Measurements from ENCODE around the gene TMIGD2. TPM values are rescaled to one million over a fixed set of nuclear protein-coding genes. Genes with fewer than 3 reads are reported as not detected.
"Not testable (repeated sequence)": the region's sequence is repeated elsewhere in the genome, so short reads cannot be mapped to it uniquely, and the experiment has no call there.

Gene TMIGD2
- polyA plus RNA-seq, 3 donors from 2014 or later: 85.3 to 116 (median 86.1) TPM

DNA sequence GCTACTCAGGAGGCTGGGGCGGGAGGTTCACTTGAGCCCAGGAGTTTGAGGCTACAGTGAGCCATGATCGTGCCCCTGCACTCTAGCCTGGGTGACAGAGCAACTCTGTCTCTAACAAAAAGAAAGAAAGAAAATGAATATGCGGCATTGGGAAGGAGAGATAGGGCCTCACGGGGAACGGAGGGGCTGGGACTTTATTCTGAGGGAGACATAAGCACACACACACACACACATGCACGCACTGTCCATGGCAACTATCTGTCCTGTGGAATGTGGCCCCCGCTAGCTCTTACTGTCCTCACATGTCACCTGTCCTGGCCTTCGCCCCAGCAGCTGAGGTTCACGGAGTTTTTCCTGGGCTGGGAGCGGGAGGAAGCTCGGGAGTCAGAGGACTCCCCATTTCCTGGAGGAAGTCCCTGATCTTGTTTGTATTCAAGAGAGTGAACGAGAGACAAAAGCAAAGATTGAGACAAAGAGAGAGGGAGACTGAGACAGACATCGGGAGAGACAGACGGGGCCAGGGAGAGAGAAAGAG lies 35.8 kb upstream of the TMIGD2 start:
- Mint-ChIP-seq H3K4me3 (peak overlapping the region; percentile 80 to 96 (median 90)), H3K27me3 (ENCODE audit: low read depth in 3 of 3) (peaks cover 4 to 9% (median 9%) of the 10 kb centered on the region in 3 donors), H3K4me1 (peaks cover 22 to 29% of the 10 kb centered on the region in 2 donors), H3K27ac (peak overlapping the region; percentile 84 to 91 (median 90)), H3K9me3 (no peaks in the 10 kb centered on the region), H3K36me3 (peaks cover 0 to 5% (median 0%) of the 10 kb centered on the region in 3 donors)
- DNase-seq: no peak

DNA sequence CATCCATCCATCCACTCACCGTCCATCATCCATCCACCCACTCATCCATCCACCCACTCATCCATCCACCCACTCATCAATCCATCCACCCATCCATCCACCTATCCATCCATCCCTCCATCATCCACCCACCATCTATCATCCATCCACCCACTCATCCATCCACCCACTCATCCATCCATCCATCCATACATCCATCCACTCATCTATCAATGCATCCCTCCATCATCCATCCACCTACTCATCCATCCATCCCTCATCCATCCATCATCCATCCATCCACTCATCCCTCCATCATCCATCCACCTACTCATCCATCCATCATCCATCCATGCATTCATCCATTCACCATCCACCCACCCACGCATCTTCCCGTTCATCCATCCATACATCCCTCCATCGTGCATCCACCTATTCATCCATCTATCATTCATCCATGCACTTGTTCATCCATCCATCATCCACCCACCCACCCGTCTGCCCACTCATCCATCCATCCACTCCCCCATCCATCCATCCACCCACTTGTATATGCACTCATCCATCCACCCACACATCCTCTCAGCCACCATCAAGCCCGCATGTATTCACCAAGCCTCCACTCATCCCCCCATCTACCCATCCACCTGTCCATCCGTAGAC lies 32.9 kb upstream of the TMIGD2 start:
- Mint-ChIP-seq H3K27ac (no peak overlapping the region), H3K4me1 (peaks cover 13 to 18% of the 10 kb centered on the region in 2 donors), H3K9me3 (no peaks in the 10 kb centered on the region), H3K27me3 (ENCODE audit: low read depth in 3 of 3) (peaks cover 0 to 5% (median 3%) of the 10 kb centered on the region in 3 donors), H3K4me3 (no peak overlapping the region), H3K36me3 (peaks cover 0 to 5% (median 0%) of the 10 kb centered on the region in 3 donors)
- no peak for DNase-seq

DNA sequence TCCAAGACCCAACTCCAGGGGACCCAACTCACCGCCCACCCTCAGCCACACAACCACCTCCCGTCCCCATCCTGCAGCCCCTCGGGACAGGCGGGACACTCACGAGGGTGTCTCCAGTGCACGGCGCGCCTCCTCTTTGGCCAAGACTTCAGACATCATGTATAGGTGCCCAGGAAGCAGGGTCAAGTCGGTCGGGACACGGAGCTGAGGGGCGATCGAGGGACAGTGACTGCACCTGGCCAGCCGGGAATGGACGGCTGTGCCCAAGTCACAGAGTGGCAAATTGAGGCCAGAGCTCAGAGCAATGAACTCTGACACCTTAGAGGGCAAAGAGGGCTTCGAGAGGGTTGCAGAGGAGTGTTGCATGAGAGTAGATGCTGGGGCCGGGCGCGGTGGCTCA lies 27.7 kb upstream of the TMIGD2 start:
- Mint-ChIP-seq H3K4me3 (peak overlapping the region in 1 of 5 donors; percentile 33), H3K4me1 (peaks cover 27 to 32% of the 10 kb centered on the region in 2 donors), H3K27ac (no peak overlapping the region), H3K36me3 (no peaks in the 10 kb centered on the region), H3K27me3 (ENCODE audit: low read depth in 3 of 3) (peaks cover 8 to 13% (median 13%) of the 10 kb centered on the region in 3 donors), H3K9me3 (no peaks in the 10 kb centered on the region)
- no peak for DNase-seq

DNA sequence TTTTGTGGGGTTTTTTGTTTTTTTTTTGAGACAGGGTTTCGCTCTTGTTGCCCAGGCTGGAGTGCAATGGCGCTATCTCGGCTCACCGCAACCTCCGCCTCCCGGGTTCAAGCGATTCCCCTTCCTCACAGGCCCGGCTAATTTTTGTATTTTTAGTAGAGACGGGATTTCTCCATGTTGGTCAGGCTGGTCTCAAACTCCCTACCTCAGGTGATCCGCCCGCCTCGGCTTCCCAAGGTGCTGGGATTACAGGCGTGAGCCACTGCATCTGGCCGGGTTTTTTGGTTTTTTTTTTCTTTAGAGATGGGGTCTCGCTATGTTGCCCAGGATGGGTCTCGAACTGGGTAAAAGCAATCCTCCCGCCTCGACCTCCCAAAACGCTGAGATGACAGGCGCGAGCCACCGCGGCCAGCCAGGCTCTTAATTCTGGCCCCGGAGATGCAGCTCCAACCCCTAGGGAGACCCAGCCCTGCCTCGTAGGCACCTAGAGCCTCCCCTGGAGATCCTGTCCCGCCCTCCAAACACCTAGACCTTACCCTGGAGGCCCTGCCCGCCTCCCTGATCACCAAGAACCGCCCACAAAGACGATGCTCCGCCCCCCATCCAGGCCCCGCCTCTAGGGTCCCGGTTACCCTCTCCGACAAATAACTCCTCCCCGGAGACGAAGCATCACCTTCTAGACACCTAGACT lies 26.9 kb upstream of the TMIGD2 start:
- H3K4me1 Mint-ChIP-seq: peaks cover 27 to 32% of the 10 kb centered on the region in 2 donors
- peak overlapping the region; percentile 80 to 84 (median 83) for H3K4me3 Mint-ChIP-seq
- DNase-seq, H3K36me3 Mint-ChIP-seq, H3K9me3 Mint-ChIP-seq: not testable (repeated sequence)
- H3K27ac Mint-ChIP-seq: peak overlapping the region in 2 of 6 donors; percentile 78 to 92
- peaks cover 8 to 13% (median 13%) of the 10 kb centered on the region in 3 donors for H3K27me3 Mint-ChIP-seq (ENCODE audit: low read depth in 3 of 3)

DNA sequence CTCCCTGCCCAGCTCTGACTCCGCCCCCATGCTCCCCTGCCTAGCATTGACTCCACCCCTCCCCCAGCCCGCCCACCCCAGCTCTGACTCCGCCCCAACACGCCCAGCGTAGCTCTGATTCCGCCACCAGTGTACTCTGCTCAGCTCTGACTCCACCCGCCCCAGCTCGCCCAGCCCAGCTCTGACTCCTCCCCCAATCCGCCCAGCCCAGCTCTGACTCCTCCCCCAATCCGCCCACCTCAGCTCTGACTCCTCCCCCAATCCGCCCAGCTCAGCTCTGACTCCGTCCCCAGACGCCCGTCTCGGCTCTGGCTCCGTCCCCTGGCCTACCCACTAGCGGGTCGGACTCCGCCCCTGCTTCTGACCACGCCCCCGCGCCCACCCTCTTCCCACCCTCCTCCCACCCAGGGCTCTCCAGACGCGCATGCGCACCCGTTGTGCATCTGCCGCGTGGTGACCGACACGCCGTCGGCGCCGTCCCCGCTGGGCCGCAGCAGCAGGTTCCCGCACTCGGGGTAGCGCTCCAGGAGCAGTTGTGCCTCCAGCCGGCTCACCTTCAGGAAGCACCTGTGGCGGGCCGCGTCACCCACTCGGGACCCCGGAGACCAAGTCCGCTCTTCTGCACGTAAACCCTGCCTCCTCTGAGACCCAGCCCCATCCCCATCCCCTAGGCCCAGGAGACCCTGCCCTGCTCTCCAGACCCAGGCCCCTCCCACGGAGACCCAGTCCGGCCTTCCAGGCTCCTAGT lies 26.2 kb upstream of the TMIGD2 start:
- Mint-ChIP-seq H3K4me1 (peaks cover 27 to 32% of the 10 kb centered on the region in 2 donors), H3K36me3 (no peaks in the 10 kb centered on the region), H3K9me3 (no peaks in the 10 kb centered on the region), H3K4me3 (peak overlapping the region; percentile 80 to 84 (median 83)), H3K27ac (peak overlapping the region in 5 of 6 donors; percentile 34 to 92 (median 62)), H3K27me3 (ENCODE audit: low read depth in 3 of 3) (peaks cover 8 to 13% (median 13%) of the 10 kb centered on the region in 3 donors)
- DNase-seq: peak; percentile 88 to 95 (median 91)

DNA sequence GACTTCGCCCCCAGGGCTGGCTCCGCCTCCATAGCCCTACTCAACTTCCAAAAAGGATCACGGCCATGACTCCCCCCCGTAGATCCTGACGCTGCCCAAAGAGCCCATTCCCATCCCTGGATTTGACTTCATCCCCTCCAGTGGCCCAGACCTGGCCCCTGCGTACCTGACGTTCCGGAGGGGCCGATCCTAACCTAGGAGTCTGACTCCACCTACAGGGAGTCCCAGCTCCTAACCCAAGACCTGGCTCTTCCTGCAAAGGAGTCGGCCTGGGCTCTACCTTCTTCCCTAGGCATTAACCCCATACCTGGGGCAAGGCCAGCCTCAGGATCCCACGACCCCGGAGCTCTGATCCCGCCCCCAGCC lies 25.7 kb upstream of the TMIGD2 start:
- Mint-ChIP-seq H3K36me3 (no peaks in the 10 kb centered on the region), H3K4me3 (peak overlapping the region; percentile 80 to 84 (median 83)), H3K27me3 (ENCODE audit: low read depth in 3 of 3) (peaks cover 8 to 13% (median 13%) of the 10 kb centered on the region in 3 donors), H3K9me3 (no peaks in the 10 kb centered on the region), H3K27ac (peak overlapping the region in 2 of 6 donors; percentile 57 to 62), H3K4me1 (peaks cover 27 to 32% of the 10 kb centered on the region in 2 donors)
- DNase-seq: no peak

DNA sequence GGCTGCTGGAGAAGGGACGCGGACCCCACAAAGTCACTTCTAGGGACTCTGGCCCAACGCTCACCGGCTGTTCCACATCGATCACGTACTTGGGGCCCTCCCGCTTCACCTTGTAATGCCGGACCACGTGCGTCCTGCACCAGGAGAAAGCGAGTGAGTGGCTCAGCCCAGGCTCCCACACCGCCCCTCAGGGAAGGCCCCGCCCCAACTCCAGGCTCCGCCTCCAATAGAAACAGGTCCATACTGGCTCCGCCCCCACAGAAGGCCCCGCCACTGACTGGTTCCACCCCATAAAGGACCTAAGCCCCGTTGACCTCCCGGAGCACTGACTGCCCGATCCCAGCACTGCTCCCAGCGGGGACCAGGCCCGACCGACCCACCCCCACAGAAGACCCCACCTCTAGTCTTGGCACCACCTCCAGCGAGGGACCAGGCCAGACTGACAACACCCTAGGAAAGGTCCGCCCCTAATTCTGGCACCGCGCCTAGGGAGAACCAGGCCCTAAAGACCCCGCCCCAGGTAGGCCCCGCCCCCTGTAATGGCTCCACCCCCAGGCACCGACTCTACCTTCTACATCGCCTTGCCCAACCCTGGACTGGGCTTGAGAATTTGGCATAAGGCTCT lies 25.2 kb upstream of the TMIGD2 start:
- no peaks in the 10 kb centered on the region for H3K36me3 Mint-ChIP-seq
- H3K4me3 Mint-ChIP-seq: peak overlapping the region; percentile 80 to 84 (median 83)
- peak; percentile 50 to 65 (median 51) for DNase-seq
- no peaks in the 10 kb centered on the region for H3K9me3 Mint-ChIP-seq
- peak overlapping the region in 4 of 6 donors; percentile 34 to 69 (median 60) for H3K27ac Mint-ChIP-seq
- H3K4me1 Mint-ChIP-seq: peaks cover 27 to 32% of the 10 kb centered on the region in 2 donors
- H3K27me3 Mint-ChIP-seq (ENCODE audit: low read depth in 3 of 3): peaks cover 8 to 13% (median 13%) of the 10 kb centered on the region in 3 donors

DNA sequence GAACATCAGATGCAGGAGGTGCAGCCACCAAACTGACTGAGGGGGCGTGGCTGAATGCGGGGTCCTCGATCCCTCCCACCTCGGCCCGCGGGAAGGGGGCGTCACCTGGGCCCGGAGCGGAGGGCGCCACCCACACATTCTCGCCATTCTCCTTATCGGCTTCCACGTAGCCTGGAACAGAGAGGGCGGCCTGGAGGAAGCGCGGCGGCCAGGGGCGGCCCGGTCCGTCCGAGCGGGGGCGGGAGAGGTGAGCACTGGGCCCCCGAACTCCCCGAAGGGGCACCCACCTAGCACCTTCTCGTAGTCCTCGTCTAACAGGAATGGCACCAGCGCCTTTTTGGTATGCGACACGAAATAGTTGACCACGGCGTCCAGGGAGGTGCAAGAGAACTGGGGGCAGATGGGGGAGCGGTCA lies 24.7 kb upstream of the TMIGD2 start:
- no peaks in the 10 kb centered on the region for H3K9me3 Mint-ChIP-seq
- DNase-seq: peak in 1 of 3 donors; percentile 11
- peak overlapping the region; percentile 80 to 84 (median 83) for H3K4me3 Mint-ChIP-seq
- no peaks in the 10 kb centered on the region for H3K36me3 Mint-ChIP-seq
- H3K27me3 Mint-ChIP-seq (ENCODE audit: low read depth in 3 of 3): peaks cover 8 to 13% (median 13%) of the 10 kb centered on the region in 3 donors
- peaks cover 27 to 32% of the 10 kb centered on the region in 2 donors for H3K4me1 Mint-ChIP-seq
- no peak overlapping the region for H3K27ac Mint-ChIP-seq

DNA sequence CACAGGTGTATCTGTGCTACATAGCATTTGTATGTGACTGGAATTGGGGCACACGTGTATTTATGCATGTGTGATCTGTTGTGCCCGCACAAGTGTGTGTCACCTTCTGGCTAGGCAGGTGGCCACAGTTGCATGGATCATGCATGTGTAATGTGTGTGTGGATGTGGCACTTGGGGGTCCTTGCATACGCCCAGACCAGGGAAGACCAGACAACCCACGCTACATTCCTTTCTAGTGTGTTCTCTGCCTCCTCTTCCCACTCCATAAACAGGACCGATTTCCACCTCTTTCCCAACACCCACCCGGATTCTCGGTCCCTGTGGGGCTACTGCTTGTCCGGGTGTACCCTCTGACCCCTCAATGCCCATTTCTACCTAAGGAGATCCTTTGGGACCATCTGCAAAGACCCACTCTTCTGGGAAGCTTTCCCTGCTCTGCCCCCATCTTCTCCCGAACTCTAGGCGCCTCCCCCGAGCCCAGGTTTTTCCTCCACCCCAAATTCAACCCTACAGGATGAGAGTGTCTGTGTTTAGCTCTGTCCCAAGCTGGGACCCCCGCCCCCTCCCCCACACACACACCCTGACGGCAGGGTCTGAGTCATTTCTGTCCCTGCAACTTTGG lies 24.1 kb upstream of the TMIGD2 start:
- peaks cover 27 to 32% of the 10 kb centered on the region in 2 donors for H3K4me1 Mint-ChIP-seq
- H3K36me3 Mint-ChIP-seq: no peaks in the 10 kb centered on the region
- no peaks in the 10 kb centered on the region for H3K9me3 Mint-ChIP-seq
- H3K27ac Mint-ChIP-seq: no peak overlapping the region
- H3K4me3 Mint-ChIP-seq: peak overlapping the region; percentile 37 to 84 (median 59)
- H3K27me3 Mint-ChIP-seq (ENCODE audit: low read depth in 3 of 3): peaks cover 8 to 13% (median 13%) of the 10 kb centered on the region in 3 donors
- no peak for DNase-seq

DNA sequence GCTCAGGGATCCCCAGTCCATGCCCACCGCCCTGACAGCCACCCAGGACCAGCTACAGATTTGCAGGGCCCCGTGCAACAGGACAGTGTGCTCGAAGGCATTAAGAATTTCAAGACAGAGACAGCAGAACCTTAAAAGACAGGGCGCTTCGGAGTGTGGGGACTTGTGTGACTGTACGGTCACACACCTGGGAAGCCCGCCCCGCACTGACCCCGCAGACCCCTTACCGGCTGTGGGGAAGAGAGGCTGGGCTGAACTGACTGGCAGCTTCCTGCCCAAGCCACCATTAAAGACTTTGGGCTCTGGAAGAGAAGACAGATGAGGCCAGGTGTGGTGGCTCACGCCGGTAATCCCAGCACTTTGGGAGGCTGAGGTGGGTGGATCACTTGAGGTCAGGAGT lies 22.0 kb upstream of the TMIGD2 start:
- Mint-ChIP-seq H3K4me3 (no peak overlapping the region), H3K27me3 (ENCODE audit: low read depth in 3 of 3) (peaks cover 8 to 12% (median 8%) of the 10 kb centered on the region in 3 donors), H3K9me3 (no peaks in the 10 kb centered on the region), H3K36me3 (peaks cover 0 to 5% (median 0%) of the 10 kb centered on the region in 3 donors), H3K27ac (no peak overlapping the region), H3K4me1 (peaks cover 27 to 30% of the 10 kb centered on the region in 2 donors)
- DNase-seq: no peak

DNA sequence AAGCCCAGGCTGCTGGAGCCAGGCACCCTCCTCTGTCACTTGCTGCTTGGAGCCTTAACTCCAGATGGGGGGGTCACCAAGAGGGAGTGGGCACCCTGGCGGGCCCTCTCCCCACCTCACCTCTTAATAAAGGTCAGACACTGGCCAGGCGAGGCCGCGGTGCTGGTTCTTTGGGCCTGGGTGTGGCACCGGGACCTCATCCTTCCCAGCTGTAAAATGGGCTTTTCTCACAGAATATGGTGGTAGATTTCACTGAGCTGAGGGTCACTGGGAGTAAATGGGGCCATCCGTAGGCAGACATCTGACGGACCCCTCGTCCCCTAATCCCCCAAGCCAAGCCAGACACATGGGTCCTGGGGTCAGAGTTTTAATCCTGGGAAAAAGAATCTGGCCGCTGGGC lies 21.5 kb upstream of the TMIGD2 start:
- no peaks in the 10 kb centered on the region for H3K9me3 Mint-ChIP-seq
- no peak for DNase-seq
- peaks cover 0 to 8% (median 0%) of the 10 kb centered on the region in 3 donors for H3K36me3 Mint-ChIP-seq
- H3K4me1 Mint-ChIP-seq: peaks cover 24 to 25% of the 10 kb centered on the region in 2 donors
- H3K4me3 Mint-ChIP-seq: no peak overlapping the region
- peaks cover 4 to 6% (median 5%) of the 10 kb centered on the region in 3 donors for H3K27me3 Mint-ChIP-seq (ENCODE audit: low read depth in 3 of 3)
- H3K27ac Mint-ChIP-seq: no peak overlapping the region

DNA sequence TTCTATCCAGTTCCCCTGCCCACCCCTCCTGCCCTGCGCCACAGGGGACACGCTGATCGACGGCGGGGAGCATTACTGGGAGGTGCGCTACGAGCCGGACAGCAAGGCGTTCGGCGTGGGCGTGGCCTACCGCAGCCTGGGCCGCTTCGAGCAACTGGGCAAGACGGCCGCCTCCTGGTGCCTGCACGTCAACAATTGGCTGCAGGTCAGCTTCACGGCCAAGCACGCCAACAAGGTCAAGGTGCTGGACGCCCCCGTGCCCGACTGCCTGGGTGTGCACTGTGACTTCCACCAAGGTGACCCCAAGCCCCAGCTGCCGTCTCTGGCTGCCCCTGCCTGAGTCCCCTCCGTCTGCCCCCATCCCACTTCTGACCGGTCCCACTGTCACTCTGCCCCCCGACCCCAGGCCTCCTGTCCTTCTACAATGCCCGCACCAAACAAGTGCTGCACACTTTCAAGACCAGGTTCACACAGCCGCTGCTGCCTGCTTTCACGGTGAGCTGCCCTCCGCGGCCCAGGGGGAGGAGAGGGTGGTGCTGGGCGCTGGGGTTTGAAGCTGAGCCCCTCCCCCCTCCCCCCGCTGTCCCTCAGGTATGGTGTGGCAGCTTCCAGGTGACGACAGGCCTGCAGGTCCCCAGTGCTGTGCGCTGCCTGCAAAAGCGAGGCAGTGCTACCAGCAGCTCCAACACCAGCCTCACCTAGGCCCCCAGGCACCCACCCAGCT lies 20.9 kb upstream of the TMIGD2 start:
- H3K36me3 Mint-ChIP-seq: peaks cover 0 to 12% (median 2%) of the 10 kb centered on the region in 3 donors
- peaks cover 18 to 19% of the 10 kb centered on the region in 2 donors for H3K4me1 Mint-ChIP-seq
- H3K4me3 Mint-ChIP-seq: no peak overlapping the region
- H3K27ac Mint-ChIP-seq: no peak overlapping the region
- peaks cover 0 to under 1% (median 0%) of the 10 kb centered on the region in 3 donors for H3K27me3 Mint-ChIP-seq (ENCODE audit: low read depth in 3 of 3)
- no peaks in the 10 kb centered on the region for H3K9me3 Mint-ChIP-seq
- DNase-seq: no peak
